Left lung (tissue), 10 donors: Measurements from ENCODE around the gene THTPA. TPM values are rescaled to one million over a fixed set of nuclear protein-coding genes. Genes with fewer than 3 reads are reported as not detected.

Experiments used
- ATAC-seq: fragments of 200-7000 bp; cut with Tn5 transposase; one replicate; pipeline ENCODE4 v1.9.1; 2020; ENCODE audit warnings: moderate library complexity
- DNase-seq, 4 donors: peaks; one replicate each; pipeline ENCODE4 v3.0.0-alpha.2; 2013 to 2020
- H3K27ac ChIP-seq, 2 donors: fragments of 200-600 bp; sonication (generic) in 1 of 2; one replicate each; pipeline versions ENCODE4 v1.5.0 to v1.8.0; 2020 to 2021
- H3K27me3 ChIP-seq, 2 donors: fragments of 200-600 bp; sonication (generic) in 1 of 2; one replicate each; pipeline versions ENCODE4 v1.5.0 to v1.8.0; 2020 to 2021
- H3K36me3 ChIP-seq, 2 donors: fragments of 200-600 bp; sonication (generic) in 1 of 2; one replicate each; pipeline versions ENCODE4 v1.5.0 to v1.8.0; 2020 to 2021
- H3K4me1 ChIP-seq, 2 donors: fragments of 200-600 bp; one replicate each; pipeline ENCODE4 v1.8.0; 2021
- H3K4me3 ChIP-seq, 2 donors: fragments of 200-600 bp; sonication (generic) in 1 of 2; one replicate each; pipeline versions ENCODE4 v1.5.0 to v1.8.0; 2020 to 2021; ENCODE audit warnings: mild to moderate bottlenecking in 1 of 2
- H3K9me3 ChIP-seq, 2 donors: fragments of 200-600 bp; sonication (generic) in 1 of 2; one replicate each; pipeline versions ENCODE4 v1.5.0 to v1.8.0; 2020 to 2021
- CTCF ChIP-seq, 2 donors: fragments of 200-600 bp; sonication (generic) in 1 of 2; IDR thresholded peaks; one replicate each; pipeline versions ENCODE4 v1.5.0 to v1.8.0; 2021; ENCODE audit warnings: antibody characterized with exemption in 2 of 2
- intact Hi-C, 2 donors: fragments of 100-400 bp; cut with DNase I; formaldehyde crosslinking; loops; one replicate each; pipeline versions ENCODE4 v1.11.2 to v1.14.2; 2022
- polyA plus RNA-seq, 6 donors: library from polyadenylated mRNA; unstranded; fragments of 120-200 nt; gene quantifications; one replicate each; pipeline ENCODE4 v1.2.1, GENCODE V29; 2013; ENCODE audit not compliant: insufficient read length in 6 of 6
- total RNA-seq, 2 donors: library from RNA; stranded (reverse); fragmentation: NEBNext Ultra II Directional; extraction: Animal tissue kit (Norgen Biotek cat#: 25700); gene quantifications; one replicate each; pipeline ENCODE4 v1.2.1, GENCODE V29; 2021
- donor health status: DM: no; HTN: yes; CAD: no.
- donor health status: DM: no; HTN: no; CAD: no.

Gene THTPA
- total and polyA plus RNA-seq, 8 donors: 10.7 to 20.3 (median 12.6) TPM

DNA sequence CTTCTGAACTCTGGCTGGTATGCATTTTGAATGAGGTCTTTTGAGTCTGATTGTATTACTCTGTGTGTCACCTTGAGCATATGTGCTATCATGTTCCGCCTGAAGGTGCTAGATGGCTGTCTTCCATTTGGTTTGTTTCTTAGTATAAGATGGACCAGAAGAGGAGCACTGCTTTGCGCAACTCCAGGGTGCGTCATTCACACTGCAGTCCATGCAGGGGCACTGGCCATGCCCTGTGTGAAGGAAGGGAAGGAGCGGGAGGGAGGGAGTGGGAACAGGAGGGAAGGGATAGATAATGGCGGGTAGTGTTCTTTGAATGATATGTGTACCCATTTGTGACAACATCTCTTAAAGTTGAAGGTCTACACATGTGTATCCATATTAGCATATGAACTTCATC is 12.7 kb upstream of the THTPA start:
- Histone ChIP-seq H3K4me3 (no peak overlapping the region), H3K9me3 (no peaks in the 10 kb centered on the region), H3K27me3 (no peaks in the 10 kb centered on the region), H3K36me3 (no peaks in the 10 kb centered on the region), H3K27ac (no peak overlapping the region), H3K4me1 (peaks cover 0 to 8% of the 10 kb centered on the region in 2 donors)
- intact Hi-C loops: no loop called here
- DNase-seq: no peak
- ATAC-seq: no peak
- no peak for TF ChIP-seq CTCF (IDR thresholded peaks at IDR 0.05)

DNA sequence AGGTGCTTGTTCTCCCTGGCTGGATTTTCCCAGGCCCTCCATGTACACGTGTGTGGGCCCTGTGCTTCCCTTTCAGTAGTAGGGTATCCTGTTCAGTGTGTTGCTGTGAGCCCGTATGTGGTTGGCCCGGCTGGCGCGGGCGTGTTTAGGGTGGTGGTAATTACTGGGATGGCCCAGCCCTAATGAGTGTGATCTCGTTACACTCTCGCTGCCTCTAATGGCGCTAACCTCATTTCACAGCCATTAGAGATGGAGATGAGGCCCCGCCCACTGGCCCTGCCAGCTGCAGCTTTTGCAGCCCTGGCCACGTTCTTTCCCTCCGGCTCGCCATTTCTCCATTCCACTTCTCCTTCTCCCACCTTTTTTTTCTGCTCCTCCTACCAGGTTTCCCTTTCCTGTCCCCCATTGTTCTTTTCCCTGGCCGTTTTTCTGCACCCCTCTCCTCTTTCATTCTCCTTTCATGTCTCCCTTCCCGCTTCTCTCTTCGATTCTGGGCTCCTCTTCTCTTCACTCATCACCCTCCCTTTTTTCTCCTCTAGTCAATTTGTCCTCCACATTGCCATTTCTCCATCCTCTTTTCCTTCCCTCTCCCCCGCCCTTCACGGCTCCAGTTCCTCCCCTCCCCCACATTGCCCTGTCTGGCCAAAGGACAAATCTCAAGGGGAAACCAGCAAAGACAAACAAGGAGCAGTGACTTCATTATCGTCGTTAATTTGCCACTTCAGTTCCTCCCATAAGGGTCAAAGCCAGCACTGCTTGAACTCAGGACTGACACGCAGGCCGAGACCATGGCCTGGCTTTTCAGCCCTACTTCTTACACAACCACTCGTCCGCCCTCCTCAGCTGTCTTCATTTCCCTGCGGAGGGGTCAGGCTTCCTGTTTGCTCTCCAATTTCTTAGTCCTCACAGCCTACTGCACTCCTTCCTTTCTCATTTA is 11.3 kb upstream of the THTPA start:
- no peak for ATAC-seq
- intact Hi-C loops: no loop called here

GRCh38 chr14:23545740-23546365 is 10.2 kb upstream of the THTPA start:
- no peak overlapping the region for H3K27ac ChIP-seq
- ATAC-seq: no peak
- no peaks in the 10 kb centered on the region for H3K36me3 ChIP-seq
- intact Hi-C loops: no loop called here
- peaks cover 0 to 4% of the 10 kb centered on the region in 2 donors for H3K27me3 ChIP-seq
- peaks cover 0 to 16% of the 10 kb centered on the region in 2 donors for H3K4me1 ChIP-seq
- H3K9me3 ChIP-seq: no peaks in the 10 kb centered on the region
- TF ChIP-seq CTCF (IDR thresholded peaks at IDR 0.05): no peak
- DNase-seq: no peak
- no peak overlapping the region for H3K4me3 ChIP-seq

More for the DNA sequence above, 11.3 kb upstream of the THTPA start:
- Histone ChIP-seq H3K4me1 (peaks cover 0 to 8% of the 10 kb centered on the region in 2 donors), H3K9me3 (no peaks in the 10 kb centered on the region), H3K4me3 (no peak overlapping the region), H3K36me3 (no peaks in the 10 kb centered on the region), H3K27me3 (no peaks in the 10 kb centered on the region), H3K27ac (no peak overlapping the region)
- DNase-seq: peak in 1 of 4 donors; percentile 71
- TF ChIP-seq CTCF (IDR thresholded peaks at IDR 0.05): no peak

GRCh38 chr14:23546450-23547035 is 9.5 kb upstream of the THTPA start:
- DNase-seq: peak in 1 of 4 donors; percentile 41
- H3K27me3 ChIP-seq: peaks cover 0 to 4% of the 10 kb centered on the region in 2 donors
- no peak overlapping the region for H3K27ac ChIP-seq
- no peaks in the 10 kb centered on the region for H3K9me3 ChIP-seq
- TF ChIP-seq CTCF (IDR thresholded peaks at IDR 0.05): no peak
- H3K4me1 ChIP-seq: peaks cover 0 to 16% of the 10 kb centered on the region in 2 donors
- no peak overlapping the region for H3K4me3 ChIP-seq
- no peak for ATAC-seq
- H3K36me3 ChIP-seq: no peaks in the 10 kb centered on the region
- intact Hi-C loops: no loop called here

DNA sequence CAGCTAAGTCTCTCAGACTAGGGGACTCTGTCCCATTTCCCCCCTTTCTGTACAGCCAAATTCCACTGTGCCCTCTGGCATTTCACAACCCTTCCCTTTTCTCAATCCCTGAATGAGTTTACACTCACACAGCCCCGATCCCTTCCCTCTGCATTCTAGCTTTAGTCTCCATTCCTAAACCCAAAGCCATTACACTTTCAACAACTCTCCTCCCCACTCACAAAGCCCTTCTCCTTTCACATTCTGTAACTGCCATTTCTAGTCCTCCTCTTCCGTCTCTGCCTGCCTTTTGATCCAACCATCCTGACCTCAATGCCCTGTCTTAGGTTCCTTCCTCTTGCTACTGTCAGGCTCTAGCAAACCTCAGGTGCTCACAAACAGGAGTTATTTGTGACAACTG is 8.1 kb upstream of the THTPA start:
- intact Hi-C loops: no loop called here

More for the DNA sequence above, 8.1 kb upstream of the THTPA start:
- H3K27ac ChIP-seq: no peak overlapping the region
- peaks cover 0 to 4% of the 10 kb centered on the region in 2 donors for H3K27me3 ChIP-seq
- no peak for TF ChIP-seq CTCF (IDR thresholded peaks at IDR 0.05)
- ATAC-seq (no peak), DNase-seq (no peak)
- H3K4me1 ChIP-seq: peaks cover 0 to 21% of the 10 kb centered on the region in 2 donors
- no peaks in the 10 kb centered on the region for H3K9me3 ChIP-seq
- no peak overlapping the region for H3K4me3 ChIP-seq
- H3K36me3 ChIP-seq: no peaks in the 10 kb centered on the region
